ENCODE measurements around the gene NT5C3A. TPM values are rescaled to one million over a fixed set of nuclear protein-coding genes. Genes with fewer than 3 reads are reported as not detected.
A peak's percentile ranks its signal among the peaks of the same experiment; 100 is the strongest.
"Not testable (repeated sequence)": the region's sequence is repeated elsewhere in the genome, so short reads cannot be mapped to it uniquely, and the experiment has no call there.

Gene NT5C3A
- total RNA-seq, 4 donors from 2014 or later = 30.6 to 44.6 (median 38.9) TPM

DNA sequence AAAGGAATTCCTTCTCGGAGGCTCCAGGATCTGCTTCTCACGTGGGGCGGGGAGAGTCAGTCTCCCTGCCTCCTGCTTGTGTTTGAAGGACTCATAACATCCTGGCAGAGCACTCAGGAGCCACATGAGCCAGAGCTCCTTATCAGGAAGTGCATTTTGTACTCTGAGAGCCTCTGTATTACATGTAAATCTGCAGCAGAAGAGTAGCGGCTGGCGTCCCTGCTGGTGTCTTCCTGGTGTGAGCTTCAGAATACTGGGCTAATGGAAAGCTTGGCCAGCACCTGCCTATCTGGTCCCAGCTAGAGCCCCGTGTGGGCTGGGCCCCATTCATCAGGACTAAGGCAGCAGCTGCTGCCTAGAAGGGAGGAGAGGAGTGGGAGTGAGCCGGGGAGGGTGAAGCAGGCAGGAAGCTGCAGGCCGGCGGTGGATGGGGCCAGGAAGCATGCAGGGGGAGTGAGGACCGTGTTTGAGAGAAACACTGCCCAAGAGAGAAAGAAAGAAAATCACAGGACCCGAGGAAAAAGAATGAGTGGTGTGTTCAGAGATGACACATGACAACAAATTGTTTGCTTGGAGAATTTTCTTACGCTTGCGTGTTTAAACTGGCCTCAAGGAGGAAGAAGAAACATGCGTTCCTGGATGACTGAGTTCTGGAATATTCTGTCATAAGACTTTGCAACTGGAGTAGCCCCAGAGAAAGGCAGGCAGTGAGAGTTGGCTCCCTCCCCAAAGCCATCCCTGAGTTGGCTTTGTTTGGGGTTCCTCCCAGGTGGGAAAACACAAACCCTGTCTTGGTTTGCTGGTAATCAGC, 64.0 kb downstream of the NT5C3A start:
- intact Hi-C loops (cut with DNase I; ENCODE audit: low total_unique reads); H3K4me3 ChIP-seq (ENCODE audit: low read depth, poor library complexity, severe bottlenecking): not testable (repeated sequence)
- peak in 1 of 2 donors; percentile 63 for DNase-seq (ENCODE audit: low spot score in 2 of 2)
- WGBS, 2 donors = 11 to 12% methylated on average over 14 of the region's 14 CpGs

DNA sequence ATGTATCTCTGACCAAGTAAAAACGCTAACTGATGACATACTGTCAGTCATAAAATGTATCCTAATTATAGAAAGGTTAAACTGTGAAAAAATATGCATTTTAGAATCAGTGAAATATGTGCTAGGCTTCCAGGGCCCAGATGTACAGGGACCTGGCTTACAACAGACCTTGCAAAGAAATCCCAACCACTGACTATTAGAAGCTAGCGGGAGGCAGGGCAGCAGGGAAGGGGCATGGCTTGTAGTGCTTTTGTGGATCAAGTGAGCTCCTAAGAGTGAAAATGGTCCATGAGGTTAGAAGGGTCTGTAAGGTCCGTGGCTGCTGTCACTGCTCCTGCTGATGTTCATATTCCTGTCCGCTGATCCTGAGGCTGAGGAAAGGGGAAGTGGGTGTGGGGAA, 64.6 kb downstream of the NT5C3A start:
- DNase-seq (ENCODE audit: low spot score in 2 of 2); H3K4me3 ChIP-seq (ENCODE audit: low read depth, poor library complexity, severe bottlenecking); intact Hi-C loops (cut with DNase I; ENCODE audit: low total_unique reads): not testable (repeated sequence)
- WGBS, 2 donors = 20 to 47% methylated on average over 2 to 3 of the region's 4 CpGs

DNA sequence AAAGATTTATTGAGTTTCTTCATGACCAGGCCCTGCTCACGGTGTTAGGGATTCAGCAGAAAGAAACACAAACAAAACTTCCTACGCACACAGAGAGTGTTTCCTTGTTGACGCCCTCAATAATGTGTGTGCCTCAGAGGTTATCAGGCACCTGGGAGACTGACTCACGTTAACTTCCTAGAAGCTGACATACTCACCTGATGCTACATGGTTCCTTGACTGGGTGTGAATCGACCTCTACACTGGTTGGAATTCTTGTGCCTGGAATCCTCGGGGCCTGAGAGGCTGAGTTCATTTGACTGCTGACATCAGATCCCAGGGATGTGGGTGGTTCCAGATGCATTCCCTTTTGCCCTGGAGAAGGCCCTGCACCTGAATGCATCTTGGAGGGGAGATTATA, 69.8 kb downstream of the NT5C3A start:
- DNase-seq (ENCODE audit: low spot score in 2 of 2); H3K4me3 ChIP-seq (ENCODE audit: low read depth, poor library complexity, severe bottlenecking); intact Hi-C loops (cut with DNase I; ENCODE audit: low total_unique reads): not testable (repeated sequence)
- WGBS, 2 donors = 73 to 87% methylated on average over 6 of the region's 6 CpGs

DNA sequence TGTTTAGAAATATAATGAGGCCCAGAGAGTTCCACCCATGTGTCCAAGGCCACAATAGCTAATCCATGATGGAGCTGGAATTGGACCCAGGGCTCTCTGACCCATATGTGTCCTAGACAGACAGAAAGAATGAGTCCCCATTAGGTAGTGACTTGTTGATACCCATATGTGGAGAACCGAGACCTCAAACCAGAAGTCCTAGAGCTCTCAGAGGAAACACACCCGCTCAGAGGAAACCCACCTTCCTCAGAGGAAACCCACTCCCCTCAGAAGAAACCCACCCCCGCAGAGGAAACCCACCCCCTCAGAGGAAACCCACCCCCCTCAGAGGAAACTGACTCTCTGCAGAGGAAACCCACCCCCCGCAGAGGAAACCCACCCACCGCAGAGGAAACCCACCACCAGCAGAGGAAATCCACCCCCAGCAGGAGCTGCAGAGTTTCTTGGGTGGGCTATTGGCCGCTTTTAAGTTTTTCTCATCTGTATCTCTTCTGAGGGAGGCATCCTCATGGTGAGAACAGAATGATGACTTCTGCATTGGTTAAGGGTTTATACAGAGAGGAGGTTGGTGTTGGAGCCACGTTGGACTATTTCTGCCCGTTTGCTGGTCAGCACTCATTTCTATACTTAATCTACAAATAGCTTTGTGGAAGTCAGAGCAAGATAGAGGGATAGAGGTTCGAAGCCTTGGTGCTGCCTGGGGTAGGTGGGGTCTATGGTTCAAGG, 70.4 kb downstream of the NT5C3A start:
- DNase-seq (ENCODE audit: low spot score in 2 of 2); H3K4me3 ChIP-seq (ENCODE audit: low read depth, poor library complexity, severe bottlenecking); intact Hi-C loops (cut with DNase I; ENCODE audit: low total_unique reads): not testable (repeated sequence)
- WGBS, 2 donors = 66 to 78% methylated on average over 7 to 8 of the region's 9 CpGs

DNA sequence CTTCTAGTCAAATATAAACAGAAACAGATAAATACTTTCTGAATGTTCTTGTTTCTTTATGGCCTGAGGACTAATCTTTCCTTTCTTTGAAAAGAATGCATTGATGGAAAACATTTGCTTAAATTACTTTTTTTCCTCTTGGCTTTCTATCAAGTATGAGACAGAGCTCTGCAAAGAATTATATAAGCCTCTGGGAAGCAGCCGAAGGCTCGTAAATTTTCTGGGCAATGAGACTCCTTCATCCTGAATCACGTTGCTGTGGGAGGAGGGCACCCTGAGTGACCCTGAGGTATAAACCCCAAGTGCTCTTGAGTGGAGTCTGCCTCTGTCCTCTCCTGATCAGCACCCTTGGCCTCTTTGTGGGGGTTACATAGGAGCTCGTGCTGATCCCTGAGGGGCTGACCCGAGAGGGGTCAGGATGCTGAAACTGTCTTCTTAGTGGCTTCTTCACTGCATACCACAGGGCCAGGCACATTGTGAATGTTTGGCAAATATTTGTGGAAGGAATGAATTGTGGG, 71.4 kb downstream of the NT5C3A start:
- H3K4me3 ChIP-seq (ENCODE audit: low read depth, poor library complexity, severe bottlenecking); intact Hi-C loops (cut with DNase I; ENCODE audit: low total_unique reads); DNase-seq (ENCODE audit: low spot score in 2 of 2): not testable (repeated sequence)
- 22 to 33% methylated on average over 4 of the region's 5 CpGs for WGBS, 2 donors

DNA sequence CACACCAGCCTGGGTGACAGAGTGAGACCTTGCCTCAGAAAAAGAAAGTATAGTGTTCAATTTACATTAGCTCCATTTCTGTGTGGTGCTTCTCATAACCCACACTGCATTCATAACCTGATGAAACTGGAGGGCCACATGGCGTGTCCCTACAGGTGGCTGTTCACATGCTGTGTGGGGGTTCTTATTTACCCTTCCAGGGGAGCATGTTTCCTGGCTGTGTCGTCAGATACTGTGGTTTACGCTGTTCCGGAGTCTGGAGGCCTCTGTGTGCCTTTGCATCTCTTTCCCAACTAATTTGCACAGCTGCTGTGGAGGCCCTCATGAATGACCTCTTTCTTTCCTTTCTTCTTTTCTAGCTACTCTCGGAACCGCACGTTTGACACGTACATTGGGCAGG, 74.4 kb downstream of the NT5C3A start:
- WGBS, 2 donors = 87 to 96% methylated on average over 4 to 8 of the region's 8 CpGs
- intact Hi-C loops (cut with DNase I; ENCODE audit: low total_unique reads); DNase-seq (ENCODE audit: low spot score in 2 of 2); H3K4me3 ChIP-seq (ENCODE audit: low read depth, poor library complexity, severe bottlenecking): not testable (repeated sequence)

DNA sequence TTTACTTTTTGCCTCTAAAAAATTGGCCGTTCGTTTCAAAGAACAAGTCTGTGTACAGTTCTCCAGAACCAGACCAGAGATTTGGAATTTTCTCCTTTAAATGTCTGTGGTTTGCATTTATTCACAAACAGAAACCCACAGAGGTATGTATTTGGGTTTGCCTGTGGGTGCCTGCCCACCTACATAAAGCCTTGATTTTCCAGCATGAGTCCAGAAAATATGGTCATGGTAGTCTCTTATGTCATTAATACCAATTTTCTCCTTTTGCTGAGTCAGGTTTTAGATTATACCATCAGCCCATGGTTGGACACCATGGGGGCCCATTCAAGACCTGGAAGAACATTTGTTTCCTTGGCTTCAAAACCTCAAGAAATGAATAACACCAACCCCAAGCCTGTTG, 82.7 kb downstream of the NT5C3A start:
- no CpG with 5 or more reads among the region's 2 CpGs for WGBS, 2 donors
- intact Hi-C loops (cut with DNase I; ENCODE audit: low total_unique reads); DNase-seq (ENCODE audit: low spot score in 2 of 2); H3K4me3 ChIP-seq (ENCODE audit: low read depth, poor library complexity, severe bottlenecking): not testable (repeated sequence)

DNA sequence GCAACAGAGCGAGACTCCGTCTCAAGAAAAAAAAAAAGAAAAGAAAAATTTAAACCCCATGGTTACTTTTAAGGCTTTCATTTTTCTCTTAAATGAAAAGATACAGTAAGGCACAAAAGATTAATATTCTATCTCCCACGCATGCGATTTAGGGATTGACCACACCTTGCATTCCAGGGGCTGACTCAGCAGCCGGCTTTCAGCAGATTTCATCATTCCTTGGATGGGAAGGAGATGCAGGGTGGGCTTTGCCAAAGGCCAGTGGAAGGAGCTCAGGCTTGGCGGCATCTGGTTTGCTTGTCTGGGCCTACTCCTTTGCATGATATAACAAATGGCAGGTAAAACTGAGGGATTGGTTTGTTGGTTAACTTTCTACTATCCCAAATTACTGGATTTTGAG, 83.3 kb downstream of the NT5C3A start:
- H3K4me3 ChIP-seq (ENCODE audit: low read depth, poor library complexity, severe bottlenecking); intact Hi-C loops (cut with DNase I; ENCODE audit: low total_unique reads); DNase-seq (ENCODE audit: low spot score in 2 of 2): not testable (repeated sequence)
- WGBS, 2 donors = 44 to 45% methylated on average over 6 of the region's 6 CpGs

DNA sequence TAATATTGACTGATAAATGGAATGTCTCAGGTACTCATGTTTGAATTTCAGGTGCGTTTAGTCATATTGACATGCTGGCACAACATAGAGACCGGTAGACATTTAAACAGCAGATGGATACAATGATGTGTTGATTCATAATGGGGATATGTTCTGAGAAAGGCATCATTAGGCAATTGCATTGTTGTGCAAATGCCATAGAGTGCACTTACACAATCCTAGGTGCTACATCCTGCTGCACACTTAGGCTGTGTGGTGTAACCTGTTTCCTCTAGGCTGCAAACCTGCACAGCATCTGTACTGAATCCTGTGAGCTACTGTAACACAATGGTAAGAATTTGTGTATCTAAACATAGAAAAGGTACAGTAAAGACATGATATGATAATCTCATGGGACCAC, 85.4 kb downstream of the NT5C3A start:
- intact Hi-C loops (cut with DNase I; ENCODE audit: low total_unique reads); DNase-seq (ENCODE audit: low spot score in 2 of 2); H3K4me3 ChIP-seq (ENCODE audit: low read depth, poor library complexity, severe bottlenecking): not testable (repeated sequence)
- WGBS, 2 donors = 68 to 78% methylated on average over 2 of the region's 2 CpGs

DNA sequence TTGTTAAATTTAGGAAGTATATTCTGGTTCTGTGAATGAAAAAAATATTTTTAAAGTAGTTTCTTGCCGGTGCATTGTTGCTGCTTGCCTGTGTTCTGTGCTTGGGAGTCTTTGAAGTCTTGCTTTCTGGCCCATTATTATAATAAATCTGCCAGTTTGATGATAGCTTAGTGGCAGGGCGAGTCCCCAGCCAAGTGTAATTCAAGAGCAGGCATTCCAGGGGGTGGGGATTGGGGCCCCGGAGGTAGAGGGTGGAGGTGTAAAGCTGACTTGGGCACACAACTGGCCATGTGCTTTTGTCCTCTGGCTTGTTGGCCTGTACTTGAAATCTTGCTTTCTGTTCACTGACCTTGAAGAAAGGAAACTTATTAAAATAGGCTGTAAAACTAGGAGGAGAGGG, 90.6 kb downstream of the NT5C3A start:
- 15 to 21% methylated on average over 3 of the region's 3 CpGs for WGBS, 2 donors
- DNase-seq (ENCODE audit: low spot score in 2 of 2); H3K4me3 ChIP-seq (ENCODE audit: low read depth, poor library complexity, severe bottlenecking); intact Hi-C loops (cut with DNase I; ENCODE audit: low total_unique reads): not testable (repeated sequence)

DNA sequence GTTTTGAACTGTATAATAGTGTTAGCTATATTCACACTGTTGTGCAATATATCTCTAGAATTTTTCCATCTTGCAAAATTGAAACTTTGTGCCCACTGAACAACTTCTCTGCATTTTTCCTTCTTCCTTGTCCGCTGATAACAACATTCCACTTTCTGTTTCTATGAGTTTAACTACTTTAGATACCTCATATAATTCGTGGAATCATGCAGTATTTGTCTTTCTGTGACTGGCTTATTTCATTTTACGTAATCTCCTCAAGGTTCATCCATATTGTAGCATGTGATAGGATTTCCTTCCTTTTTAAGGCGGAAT, 95.4 kb downstream of the NT5C3A start:
- WGBS, 2 donors = 82 to 86% methylated on average over 4 of the region's 4 CpGs
- H3K4me3 ChIP-seq (ENCODE audit: low read depth, poor library complexity, severe bottlenecking); intact Hi-C loops (cut with DNase I; ENCODE audit: low total_unique reads); DNase-seq (ENCODE audit: low spot score in 2 of 2): not testable (repeated sequence)

DNA sequence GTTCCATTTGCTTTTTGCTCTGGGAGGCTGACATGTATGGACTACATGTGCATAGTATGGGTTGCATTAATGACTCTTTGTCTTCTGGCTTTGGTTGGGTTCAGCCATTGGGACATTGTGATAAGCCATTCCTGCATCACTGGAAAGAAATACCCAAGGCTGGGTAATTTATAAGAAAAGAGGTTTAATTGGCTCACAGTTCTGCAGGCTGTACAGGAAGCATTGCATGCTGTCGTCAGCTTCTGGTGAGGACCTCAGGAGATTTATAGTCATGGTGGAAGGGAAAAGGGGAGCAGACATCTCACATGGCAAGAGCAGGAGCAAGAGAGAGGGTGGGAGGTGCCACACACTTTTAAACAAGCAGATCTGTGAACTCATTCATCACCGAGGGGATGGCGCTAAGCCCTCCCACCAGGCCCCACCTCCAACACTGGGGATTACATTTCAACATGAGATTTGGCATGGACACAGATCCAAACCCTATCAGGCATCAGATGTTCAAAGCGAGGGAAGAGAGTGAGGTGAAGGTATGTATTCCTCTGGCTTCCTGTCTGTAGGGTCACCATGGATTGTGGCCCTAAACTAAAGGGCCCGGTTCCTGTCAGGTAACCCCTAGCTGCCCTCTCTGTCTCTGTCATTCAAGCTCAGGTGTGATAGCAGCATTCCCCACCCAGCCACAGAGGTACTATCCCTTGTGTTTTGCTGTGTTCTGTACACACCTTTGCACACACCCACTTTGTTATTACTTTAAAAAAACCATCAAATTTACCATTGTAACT, 95.9 kb downstream of the NT5C3A start:
- H3K4me3 ChIP-seq (ENCODE audit: low read depth, poor library complexity, severe bottlenecking); intact Hi-C loops (cut with DNase I; ENCODE audit: low total_unique reads); DNase-seq (ENCODE audit: low spot score in 2 of 2): not testable (repeated sequence)
- 56 to 66% methylated on average over 5 of the region's 5 CpGs for whole genome bisulfite sequencing, 2 donors

DNA sequence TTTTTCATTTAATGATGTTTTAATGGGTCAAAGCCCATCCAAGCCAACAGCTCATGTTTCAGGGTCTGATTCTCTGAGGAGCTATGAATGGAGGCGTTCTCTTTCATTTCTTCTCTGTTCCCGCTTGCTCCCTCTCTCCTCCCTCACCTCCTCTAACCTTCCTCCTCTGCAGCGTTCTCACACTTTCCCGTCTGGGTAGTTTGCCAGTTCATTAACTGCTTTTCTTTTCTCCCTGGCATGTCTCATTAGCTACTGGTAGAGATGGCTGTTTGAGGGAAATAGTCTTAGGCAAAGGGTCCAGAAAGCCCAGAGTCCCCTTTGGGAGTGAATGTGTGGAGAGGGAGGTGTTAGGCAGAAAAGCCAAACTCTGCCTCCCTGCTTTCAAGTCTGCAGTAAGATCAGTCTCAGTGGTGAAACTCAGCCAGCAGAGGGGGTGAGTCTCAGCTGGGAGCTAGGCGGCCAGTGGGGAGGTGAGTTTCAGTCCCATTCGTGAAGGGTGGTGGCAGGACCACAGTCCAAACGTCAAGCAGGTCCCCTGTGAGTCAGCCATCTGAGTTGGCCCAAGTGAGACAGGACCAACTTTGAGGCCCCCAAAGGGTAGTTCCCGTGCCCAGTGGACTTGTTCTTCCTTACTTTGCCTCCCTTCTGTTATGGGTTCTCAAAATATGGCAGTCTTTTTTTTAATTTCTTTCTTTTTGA, 98.0 kb downstream of the NT5C3A start:
- intact Hi-C loops (cut with DNase I; ENCODE audit: low total_unique reads); H3K4me3 ChIP-seq (ENCODE audit: low read depth, poor library complexity, severe bottlenecking); DNase-seq (ENCODE audit: low spot score in 2 of 2): not testable (repeated sequence)
- 11 to 12% methylated on average over 8 of the region's 8 CpGs for WGBS, 2 donors
